ENCODE data around the gene VWA3A.
"Not testable (repeated sequence)": the region's sequence is repeated elsewhere in the genome, so short reads cannot be mapped to it uniquely, and the experiment has no call there.

GRCh38 chr16:22196559-22197168 lies 104.3 kb downstream of the VWA3A start:
- not testable (repeated sequence) for TF ChIP-seq CTCF, POLR2A (IDR thresholded peaks at IDR 0.05)
